Measurements from ENCODE around the gene LRRC71.

The LRRC71 gene

GRCh38 chr1:156951371-156951770 lies 30.9 kb downstream of the LRRC71 start:
- no peak for DNase-seq

- DNase-seq = no peak
Observed at GRCh38 chr1:156953571-156953970, 33.1 kb downstream of the LRRC71 start.

GRCh38 chr1:156956333-156956732 lies 35.9 kb downstream of the LRRC71 start:
- DNase-seq = no peak

- DNase-seq = no peak
Observed at GRCh38 chr1:156957634-156958033, 37.2 kb downstream of the LRRC71 start.

- no peak for DNase-seq
Observed at GRCh38 chr1:156958247-156958714, 37.8 kb downstream of the LRRC71 start.

GRCh38 chr1:156959414-156959813 lies 39.0 kb downstream of the LRRC71 start:
- peak; percentile 22 for DNase-seq

- no peak for DNase-seq
Observed at GRCh38 chr1:156959925-156960324, 39.5 kb downstream of the LRRC71 start.

GRCh38 chr1:156961709-156962108 lies 41.3 kb downstream of the LRRC71 start:
- DNase-seq = no peak

GRCh38 chr1:156963621-156964020 lies 43.2 kb downstream of the LRRC71 start:
- DNase-seq = no peak

- DNase-seq = no peak
Observed at GRCh38 chr1:156964441-156964840, 44.0 kb downstream of the LRRC71 start.

- no peak for DNase-seq
Observed at GRCh38 chr1:156969496-156969895, 49.1 kb downstream of the LRRC71 start.

- no peak for DNase-seq
Observed at GRCh38 chr1:156970017-156970416, 49.6 kb downstream of the LRRC71 start.

GRCh38 chr1:156973417-156973816 lies 53.0 kb downstream of the LRRC71 start:
- no peak for DNase-seq

- DNase-seq = no peak
Observed at GRCh38 chr1:156975084-156975483, 54.7 kb downstream of the LRRC71 start.

GRCh38 chr1:156980551-156980950 lies 60.1 kb downstream of the LRRC71 start:
- DNase-seq = no peak

All from NCI-H1436 (cell line).